GM19463 (cell line): ENCODE results near the gene LILRB3.
"Not testable (repeated sequence)": the region's sequence is repeated elsewhere in the genome, so short reads cannot be mapped to it uniquely, and the experiment has no call there.

ENCODE experiments used
- ATAC-seq: cut with Tn5 transposase; IDR thresholded peaks from one replicate; pipeline ENCODE4 v1.9.1; 2021; ENCODE audit warnings: mild to moderate bottlenecking, moderate library complexity; ENCODE audit not compliant: unreplicated experiment

Gene LILRB3

GRCh38 chr19:54222474-54223276, at the start of gene LILRB3:
Gene LILRB3 (minus strand): TSS chr19:54223007. CDS start chr19:54222976, 31 bp downstream.
- not testable (repeated sequence) for ATAC-seq

GRCh38 chr19:54272181-54272580, 49.4 kb upstream of the LILRB3 start:
- ATAC-seq: not testable (repeated sequence)

- ATAC-seq: not testable (repeated sequence)
Measured at GRCh38 chr19:54271587-54271986, 48.8 kb upstream of the LILRB3 start.

- no peak for ATAC-seq
Measured at GRCh38 chr19:54271106-54271505, 48.3 kb upstream of the LILRB3 start.

GRCh38 chr19:54268936-54269335, 46.1 kb upstream of the LILRB3 start:
- no peak for ATAC-seq

- ATAC-seq: no peak
Measured at GRCh38 chr19:54266133-54266532, 43.3 kb upstream of the LILRB3 start.

- ATAC-seq: no peak
Measured at GRCh38 chr19:54262470-54262869, 39.7 kb upstream of the LILRB3 start.

GRCh38 chr19:54262066-54262465, 39.3 kb upstream of the LILRB3 start:
- ATAC-seq: no peak

- no peak for ATAC-seq
Measured at GRCh38 chr19:54257116-54257480, 34.3 kb upstream of the LILRB3 start, which contains the start of gene LILRB5. Gene LILRB5 (minus strand): TSS chr19:54257273. CDS start chr19:54257193, 80 bp downstream.

GRCh38 chr19:54256250-54257115, 33.7 kb upstream of the LILRB3 start:
- no peak for ATAC-seq

GRCh38 chr19:54255105-54255775, 32.4 kb upstream of the LILRB3 start:
- ATAC-seq: no peak

GRCh38 chr19:54254195-54254906, 31.5 kb upstream of the LILRB3 start:
- no peak for ATAC-seq

GRCh38 chr19:54253331-54254194, 30.8 kb upstream of the LILRB3 start:
- no peak for ATAC-seq

- no peak for ATAC-seq
Measured at GRCh38 chr19:54252845-54253244, 30.0 kb upstream of the LILRB3 start.

- ATAC-seq: no peak
Measured at GRCh38 chr19:54252243-54252642, 29.4 kb upstream of the LILRB3 start.

- ATAC-seq: no peak
Measured at GRCh38 chr19:54248016-54248601, 25.3 kb upstream of the LILRB3 start.

GRCh38 chr19:54247106-54247930, 24.5 kb upstream of the LILRB3 start:
- ATAC-seq: no peak

- ATAC-seq: no peak
Measured at GRCh38 chr19:54245936-54246335, 23.1 kb upstream of the LILRB3 start.
